GM23338 (cell line): Measurements from ENCODE around the gene SFT2D3. TPM values are rescaled to one million over a fixed set of nuclear protein-coding genes. Genes with fewer than 3 reads are reported as not detected.

Experiments used
- ATAC-seq: fragments of 200-7000 bp; cut with Tn5 transposase; 3 replicates; pipeline ENCODE4 v1.9.1; 2020
- DNase-seq: peaks from one replicate; pipeline ENCODE4 v3.0.0-alpha.2; 2015; ENCODE audit warnings: low spot score
- H2AFZ ChIP-seq: fragments of 200-600 bp; sonication (generic); 2 replicates; pipeline ENCODE4 v1.8.0; 2016; ENCODE audit warnings: antibody characterized with exemption, mild to moderate bottlenecking, moderate library complexity
- H3F3A ChIP-seq: fragments of 200-600 bp; sonication (generic); replicated peaks from 2 replicates; pipeline ENCODE4 v1.8.0; 2017; ENCODE audit warnings: antibody characterized with exemption, mixed run types, low read depth
- H3K27ac ChIP-seq: fragments of 200-600 bp; sonication (generic); 2 replicates; pipeline ENCODE4 v1.6.1; 2016; ENCODE audit warnings: low read depth
- H3K27me3 ChIP-seq: fragments of 200-600 bp; sonication (generic); 2 replicates; pipeline ENCODE4 v1.8.0; 2016; ENCODE audit warnings: mild to moderate bottlenecking, mixed run types, moderate library complexity; ENCODE audit not compliant: insufficient read depth
- H3K36me3 ChIP-seq: fragments of 200-600 bp; sonication (generic); 2 replicates; pipeline ENCODE4 v1.8.0; 2016; ENCODE audit warnings: mild to moderate bottlenecking; ENCODE audit not compliant: insufficient read depth
- H3K4me1 ChIP-seq: fragments of 200-600 bp; sonication (generic); 2 replicates; pipeline ENCODE4 v1.8.0; 2016; ENCODE audit warnings: mild to moderate bottlenecking, moderate library complexity; ENCODE audit not compliant: insufficient read depth
- H3K4me2 ChIP-seq: fragments of 200-600 bp; sonication (generic); 2 replicates; pipeline ENCODE4 v1.7.1; 2017; ENCODE audit warnings: mixed run types
- H3K4me3 ChIP-seq: fragments of 200-600 bp; sonication (generic); 2 replicates; pipeline ENCODE4 v1.6.1; 2016; ENCODE audit warnings: mixed run types
- H3K79me2 ChIP-seq: fragments of 200-600 bp; sonication (generic); replicated peaks from 2 replicates; pipeline ENCODE4 v1.8.0; 2017; ENCODE audit warnings: mild to moderate bottlenecking; ENCODE audit not compliant: insufficient read depth
- H3K9me2 ChIP-seq: fragments of 200-600 bp; sonication (generic); 2 replicates; pipeline ENCODE4 v1.8.0; 2017; ENCODE audit not compliant: insufficient read depth
- H4K20me1 ChIP-seq: fragments of 200-600 bp; sonication (generic); replicated peaks from 2 replicates; pipeline ENCODE4 v1.8.0; 2017; ENCODE audit warnings: mild to moderate bottlenecking; ENCODE audit not compliant: insufficient read depth
- H3K27ac Mint-ChIP-seq: 2 replicates; pipeline ENCODE4 v1.8.0; 2020; ENCODE audit warnings: inconsistent platforms, mild to moderate bottlenecking, moderate library complexity, mixed read lengths
- H3K27me3 Mint-ChIP-seq: 3 replicates; pipeline ENCODE4 v1.8.0; 2022; ENCODE audit warnings: low read depth, mild to moderate bottlenecking, moderate library complexity, mixed read lengths, inconsistent platforms; ENCODE audit not compliant: insufficient read depth, poor library complexity
- H3K36me3 Mint-ChIP-seq: 3 replicates; pipeline ENCODE4 v1.8.0; 2021; ENCODE audit warnings: low read depth, mild to moderate bottlenecking, inconsistent platforms, moderate library complexity, mixed read lengths
- H3K4me1 Mint-ChIP-seq: 3 replicates; pipeline ENCODE4 v1.8.0; 2020; ENCODE audit warnings: mild to moderate bottlenecking, inconsistent platforms, mixed read lengths
- H3K4me3 Mint-ChIP-seq: 3 replicates; pipeline ENCODE4 v1.8.0; 2021; ENCODE audit warnings: moderate library complexity, mild to moderate bottlenecking, inconsistent platforms, mixed read lengths
- H3K9me3 Mint-ChIP-seq: 3 replicates; pipeline ENCODE4 v1.8.0; 2020; ENCODE audit warnings: moderate library complexity, mild to moderate bottlenecking, inconsistent platforms, mixed read lengths
- CTCF ChIP-seq, 2 experiments: fragments of 200-600 bp in 1 of 2; sonication (generic) in 1 of 2; conservative IDR thresholded peaks; 2 replicates each; pipeline versions ENCODE4 v1.5.1 to v1.6.1; 2016 to 2017; ENCODE audit warnings: antibody characterized with exemption in 2 of 2, low read depth in 2 of 2, mild to moderate bottlenecking in 2 of 2, moderate library complexity in 1 of 2
- ETS1 ChIP-seq: IDR thresholded peaks from 2 replicates; pipeline ENCODE4 v1.6.1; 2016; ENCODE audit warnings: antibody characterized with exemption
- EZH2 ChIP-seq: fragments of 200-600 bp; sonication (generic); IDR thresholded peaks from one replicate; pipeline ENCODE4 v1.8.0; 2017; ENCODE audit warnings: antibody characterized with exemption, mild to moderate bottlenecking, low read depth; ENCODE audit not compliant: unreplicated experiment
- JUNB ChIP-seq: IDR thresholded peaks from one replicate; pipeline ENCODE4 v1.6.1; 2016; ENCODE audit warnings: antibody characterized with exemption; ENCODE audit not compliant: unreplicated experiment
- NANOG ChIP-seq: IDR thresholded peaks from 2 replicates; pipeline ENCODE4 v1.6.1; 2016; ENCODE audit warnings: antibody characterized with exemption, borderline replicate concordance
- REST ChIP-seq: IDR thresholded peaks from one replicate; pipeline ENCODE4 v1.6.1; 2018; ENCODE audit warnings: antibody characterized with exemption; ENCODE audit not compliant: unreplicated experiment
- STAT1 ChIP-seq: IDR thresholded peaks from one replicate; pipeline ENCODE4 v1.6.1; 2016; ENCODE audit warnings: antibody characterized with exemption; ENCODE audit not compliant: unreplicated experiment
- ZNF114 ChIP-seq: fragments of 250-450 bp; sonication (Bioruptor Pico); IDR thresholded peaks from 2 replicates; pipeline ENCODE4 v1.5.0; 2020; ENCODE audit warnings: mild to moderate bottlenecking, moderate library complexity
- ZNF462 ChIP-seq: fragments of 250-450 bp; sonication (Bioruptor Pico); IDR thresholded peaks from 2 replicates; pipeline ENCODE4 v1.5.0; 2020; ENCODE audit warnings: mild to moderate bottlenecking, moderate library complexity
- polyA plus RNA-seq: library from polyadenylated mRNA; unstranded; fragments of >200 nt; fragmentation: Nextera tagmentation; extraction: Ambion mirVana; gene quantifications from 2 replicates; pipeline ENCODE4 v1.2.1, GENCODE V29; 2016
- total RNA-seq: library from RNA; depleted of rRNA; stranded (reverse); fragments of >200 nt; shearing (Covaris generic); gene quantifications from 2 replicates; pipeline ENCODE4 v1.2.3, GENCODE V29; 2014

Gene SFT2D3
- total and polyA plus RNA-seq, 2 experiments from 2014 or later = 13.7 TPM; not detected in 1

- Histone ChIP-seq H3K36me3 (no peaks in the 10 kb centered on the region), H3F3A (no peaks in the 10 kb centered on the region), H3K4me1 (no peaks in the 10 kb centered on the region), H3K9me2 (no peaks in the 10 kb centered on the region), H3K27ac (no peak overlapping the region), H3K27me3 (peaks cover 38% of the 10 kb centered on the region), H3K79me2 (no peaks in the 10 kb centered on the region), H4K20me1 (no peaks in the 10 kb centered on the region), H2AFZ (peak overlapping the region; percentile 95), H3K4me3 (peak overlapping the region; percentile 64), H3K4me2 (peak overlapping the region; percentile 83)
- Mint-ChIP-seq H3K36me3 (no peaks in the 10 kb centered on the region; the same call in 2 of the 3 replicates), H3K9me3 (no peaks in the 10 kb centered on the region), H3K4me1 (peaks cover 4% of the 10 kb centered on the region; the same call in 2 of the 3 replicates), H3K27me3 (peaks cover 29% of the 10 kb centered on the region), H3K27ac (no peak overlapping the region), H3K4me3 (peak overlapping the region; percentile 67)
- peak; percentile 61 for DNase-seq
- TF ChIP-seq EZH2 (no peak), CTCF (conservative IDR thresholded peaks at IDR 0.05; ENCODE audit: low read depth in 2 of 2) (no peak), JUNB (no peak), ZNF462 (CRISPR knock-in tag) (no peak), STAT1 (no peak), NANOG (no peak), ETS1 (no peak), REST (no peak), ZNF114 (CRISPR knock-in tag) (no peak)
- ATAC-seq = peak; percentile 83
Measured at GRCh38 chr2:127664065-127664894, 37.0 kb upstream of the SFT2D3 start.
